Liver (tissue), 9 donors: ENCODE results near the gene EXOC6B. TPM values are rescaled to one million over a fixed set of nuclear protein-coding genes. Genes with fewer than 3 reads are reported as not detected.

ENCODE experiments used
- DNase-seq: peaks from one replicate; pipeline ENCODE4 v3.0.0-alpha.2; 2017; ENCODE audit warnings: low spot score
- H3K27ac ChIP-seq, 2 donors: one replicate each; pipeline ENCODE4 v1.7.0; 2013; ENCODE audit warnings: inconsistent platforms in 2 of 2, low read length in 2 of 2, control low read depth in 1 of 2, low read depth in 1 of 2, mild to moderate bottlenecking in 1 of 2
- H3K27me3 ChIP-seq, 4 donors: one replicate each; pipeline versions ENCODE4 v1.6.1 to v1.7.0; 2013; ENCODE audit warnings: low read length in 3 of 4, inconsistent platforms in 1 of 4, mild to moderate bottlenecking in 1 of 4, moderate library complexity in 1 of 4; ENCODE audit not compliant: control insufficient read depth in 4 of 4, insufficient read depth in 4 of 4
- H3K36me3 ChIP-seq, 4 donors: one replicate each; pipeline versions ENCODE4 v1.6.1 to v1.7.0; 2013; ENCODE audit warnings: low read length in 3 of 4, mild to moderate bottlenecking in 3 of 4, low read depth in 1 of 4, moderate library complexity in 1 of 4; ENCODE audit not compliant: control insufficient read depth in 4 of 4, insufficient read depth in 3 of 4
- H3K4me1 ChIP-seq, 4 donors: one replicate each; pipeline versions ENCODE4 v1.6.1 to v1.7.0; 2013; ENCODE audit warnings: low read length in 3 of 4, mild to moderate bottlenecking in 3 of 4, moderate library complexity in 1 of 4; ENCODE audit not compliant: control insufficient read depth in 4 of 4, insufficient read depth in 4 of 4
- H3K4me3 ChIP-seq, 3 donors: one replicate each; pipeline versions ENCODE4 v1.6.1 to v1.7.0; 2013; ENCODE audit warnings: low read length in 3 of 3, control low read depth in 1 of 3, low read depth in 1 of 3, mild to moderate bottlenecking in 1 of 3
- H3K9ac ChIP-seq, 2 donors: one replicate each; pipeline ENCODE4 v1.7.0; 2013; ENCODE audit warnings: low read length in 2 of 2, mild to moderate bottlenecking in 2 of 2, moderate library complexity in 2 of 2, control low read depth in 1 of 2, low read depth in 1 of 2
- H3K9me3 ChIP-seq, 4 donors: one replicate each; pipeline versions ENCODE4 v1.6.1 to v1.7.0; 2013; ENCODE audit warnings: low read length in 3 of 4; ENCODE audit not compliant: control insufficient read depth in 4 of 4
- ATF3 ChIP-seq: IDR thresholded peaks from 2 replicates; pipeline ENCODE4 v1.6.1; 2016; ENCODE audit warnings: antibody characterized with exemption
- CTCF ChIP-seq: fragments of 150-350 bp; IDR thresholded peaks from 2 replicates; pipeline ENCODE4 v1.5.1; 2017; ENCODE audit warnings: improper control_type of control experiment, low read depth, low read length; ENCODE audit not compliant: missing input control
- EGR1 ChIP-seq, 2 donors: IDR thresholded peaks; 2 replicates each; pipeline ENCODE4 v1.6.1; 2016 to 2018; ENCODE audit warnings: antibody characterized with exemption in 2 of 2, low read depth in 2 of 2
- FOXA1 ChIP-seq: IDR thresholded peaks from 2 replicates; pipeline ENCODE4 v1.6.1; 2016; ENCODE audit warnings: antibody characterized with exemption
- FOXA2 ChIP-seq: IDR thresholded peaks from 2 replicates; pipeline ENCODE4 v1.6.1; 2016; ENCODE audit warnings: antibody characterized with exemption
- GABPA ChIP-seq, 2 donors: IDR thresholded peaks in 1 of 2; conservative IDR thresholded peaks in 1 of 2; 2 replicates each; pipeline ENCODE4 v1.6.1; 2016; ENCODE audit warnings: antibody characterized with exemption in 2 of 2, mild to moderate bottlenecking in 1 of 2, moderate library complexity in 1 of 2
- HNF4A ChIP-seq, 2 donors: conservative IDR thresholded peaks; 2 replicates each; pipeline ENCODE4 v1.6.1; 2016; ENCODE audit warnings: antibody characterized with exemption in 2 of 2, mild to moderate bottlenecking in 2 of 2
- JUND ChIP-seq, 2 donors: IDR thresholded peaks; 2 replicates each; pipeline ENCODE4 v1.6.1; 2016; ENCODE audit warnings: antibody characterized with exemption in 2 of 2
- MAX ChIP-seq: IDR thresholded peaks from 2 replicates; pipeline ENCODE4 v1.6.1; 2016; ENCODE audit warnings: antibody characterized with exemption
- NR2F2 ChIP-seq: IDR thresholded peaks from 2 replicates; pipeline ENCODE4 v1.6.1; 2016; ENCODE audit warnings: antibody characterized with exemption
- RAD21 ChIP-seq, 2 donors: IDR thresholded peaks; 2 replicates each; pipeline ENCODE4 v1.6.1; 2016; ENCODE audit warnings: antibody characterized with exemption in 2 of 2, mild to moderate bottlenecking in 2 of 2
- REST ChIP-seq: IDR thresholded peaks from 2 replicates; pipeline ENCODE4 v1.6.1; 2016; ENCODE audit warnings: antibody characterized with exemption, mild to moderate bottlenecking
- SP1 ChIP-seq: IDR thresholded peaks from 2 replicates; pipeline ENCODE4 v1.6.1; 2018; ENCODE audit warnings: antibody characterized with exemption, mild to moderate bottlenecking
- TAF1 ChIP-seq: conservative IDR thresholded peaks from 2 replicates; pipeline ENCODE4 v1.6.1; 2016; ENCODE audit warnings: antibody characterized with exemption, mild to moderate bottlenecking
- YY1 ChIP-seq: IDR thresholded peaks from 2 replicates; pipeline ENCODE4 v1.6.1; 2016; ENCODE audit warnings: antibody characterized with exemption, mild to moderate bottlenecking
- ZBTB33 ChIP-seq: IDR thresholded peaks from 2 replicates; pipeline ENCODE4 v1.6.1; 2016; ENCODE audit warnings: antibody characterized with exemption
- WGBS: extraction: QIAGEN DNeasy Blood & Tissue Kit; methylation state at CpG from one replicate; pipeline ENCODE4 v1.1.7; 2013; 5-methylcytosine and 5-hydroxymethylcytosine counted together
- polyA plus RNA-seq, 2 donors: library from polyadenylated mRNA; stranded (reverse) in 1 of 2; unstranded in 1 of 2; fragments of 200-250 nt in 1 of 2; fragments of >200 nt in 1 of 2; fragmentation: Nextera tagmentation in 1 of 2; extraction: Ambion mirVana in 1 of 2; gene quantifications; one replicate each; pipeline versions ENCODE4 v1.2.1 to v1.2.3, GENCODE V29; 2013 to 2015
- total RNA-seq, 2 donors: library from RNA; depleted of rRNA; stranded (reverse); fragments of >200 nt; gene quantifications; one replicate each; pipeline ENCODE4 v1.2.3, GENCODE V29; 2014
- donor health status: healthy.
- donor health status: healthy.
- donor health status: healthy.
- donor health status: healthy.
- donor health status: healthy.

EXOC6B gene
- total and polyA plus RNA-seq, 4 donors, result 1.7 to 9.5 (median 5.5) TPM

- TF ChIP-seq ZBTB33, result no peak
Measured at GRCh38 chr2:72833084-72833714, 7.4 kb upstream of the EXOC6B start (continued).

GRCh38 chr2:72830273-72830672 lies 4.4 kb upstream of the EXOC6B start:
- Histone ChIP-seq H3K27me3 (no peaks in the 10 kb centered on the region), H3K4me3 (no peak overlapping the region), H3K9ac (no peak overlapping the region), H3K9me3 (no peaks in the 10 kb centered on the region), H3K4me1 (peaks cover 0 to 1% (median under 1%) of the 10 kb centered on the region in 4 donors), H3K36me3 (no peaks in the 10 kb centered on the region), H3K27ac (no peak overlapping the region)
- WGBS, result 76% methylated on average over 3 of the region's 3 CpGs
- no peak for DNase-seq
- TF ChIP-seq HNF4A (conservative IDR thresholded peaks at IDR 0.05) (no peak), GABPA (IDR thresholded peaks at IDR 0.05 in 1 of 2, conservative IDR thresholded peaks at IDR 0.05 in 1 of 2) (no peak), TAF1 (no peak), NR2F2 (no peak), FOXA1 (no peak), EGR1 (IDR thresholded peaks at IDR 0.05; ENCODE audit: low read depth in 2 of 2) (no peak), SP1 (no peak), CTCF (no peak), REST (no peak), JUND (IDR thresholded peaks at IDR 0.05) (no peak)

GRCh38 chr2:72828840-72829507 lies 3.1 kb upstream of the EXOC6B start:
- Histone ChIP-seq H3K9me3 (no peaks in the 10 kb centered on the region), H3K27ac (no peak overlapping the region), H3K27me3 (no peaks in the 10 kb centered on the region), H3K4me1 (peaks cover 0 to 6% (median 5%) of the 10 kb centered on the region in 4 donors), H3K36me3 (no peaks in the 10 kb centered on the region), H3K9ac (no peak overlapping the region), H3K4me3 (no peak overlapping the region)
- WGBS, result 83% methylated on average over 6 of the region's 6 CpGs
- TF ChIP-seq FOXA1 (no peak), MAX (no peak), EGR1 (IDR thresholded peaks at IDR 0.05; ENCODE audit: low read depth in 2 of 2) (no peak), FOXA2 (no peak), CTCF (no peak), RAD21 (IDR thresholded peaks at IDR 0.05) (no peak), GABPA (IDR thresholded peaks at IDR 0.05 in 1 of 2, conservative IDR thresholded peaks at IDR 0.05 in 1 of 2) (no peak), ATF3 (no peak), NR2F2 (no peak), YY1 (no peak)
- no peak for DNase-seq
